ENCODE results near the gene TSNAXIP1.
A peak's percentile ranks its signal among the peaks of the same experiment; 100 is the strongest.

Gene TSNAXIP1

GRCh38 chr16:67801883-67802282 is 4.8 kb upstream of the TSNAXIP1 start:
- H3K9me3 ChIP-seq = no peaks in the 10 kb centered on the region
- peaks cover 4 to 59% (median 5%) of the 10 kb centered on the region in 3 donors for H3K36me3 ChIP-seq
- no peak for TF ChIP-seq CTCF (IDR thresholded peaks at IDR 0.05)
- H3K4me1 ChIP-seq = peaks cover 0 to 30% (median 15%) of the 10 kb centered on the region in 4 donors
- H3K27me3 ChIP-seq = no peaks in the 10 kb centered on the region
- intact Hi-C loops (cut with DNase I; ENCODE audit: low total_unique reads) = no loop called here
- no peak overlapping the region for H3K4me3 ChIP-seq
- no peak for DNase-seq
- H3K27ac ChIP-seq = no peak overlapping the region

- intact Hi-C loops (cut with DNase I; ENCODE audit: low total_unique reads) = no loop called here
- Histone ChIP-seq H3K27ac (no peak overlapping the region), H3K9me3 (no peaks in the 10 kb centered on the region), H3K4me3 (no peak overlapping the region), H3K4me1 (peaks cover 0 to 37% (median 19%) of the 10 kb centered on the region in 4 donors), H3K27me3 (no peaks in the 10 kb centered on the region), H3K36me3 (peaks cover 4 to 45% (median 5%) of the 10 kb centered on the region in 3 donors)
- no peak for DNase-seq
- TF ChIP-seq CTCF (IDR thresholded peaks at IDR 0.05) = no peak
These were observed 2.8 kb upstream of the TSNAXIP1 start for GRCh38 chr16:67803894-67804293.

- H3K9me3 ChIP-seq = no peaks in the 10 kb centered on the region
- intact Hi-C loops (cut with DNase I; ENCODE audit: low total_unique reads) = loop anchor here (5.0 kb wide), 1 partner anchor 138 kb away; the partner anchor contains the start of genes C16orf86 and ENKD1
- peaks cover 0 to 37% (median 19%) of the 10 kb centered on the region in 4 donors for H3K4me1 ChIP-seq
- H3K4me3 ChIP-seq = peak overlapping the region; percentile 91
- no peak for DNase-seq
- H3K27me3 ChIP-seq = no peaks in the 10 kb centered on the region
- TF ChIP-seq CTCF (IDR thresholded peaks at IDR 0.05) = no peak
- peaks cover 4 to 36% (median 5%) of the 10 kb centered on the region in 3 donors for H3K36me3 ChIP-seq
- H3K27ac ChIP-seq = peak overlapping the region in 1 of 2 donors; percentile 89
These were observed 1.7 kb upstream of the TSNAXIP1 start for GRCh38 chr16:67804853-67805542.

- no peak for TF ChIP-seq CTCF (IDR thresholded peaks at IDR 0.05)
These were observed 816 bp upstream of the TSNAXIP1 start for GRCh38 chr16:67805718-67806427.

GRCh38 chr16:67807148-67807682 is 526 bp downstream of the TSNAXIP1 start:
- intact Hi-C loops (cut with DNase I; ENCODE audit: low total_unique reads) = loop anchor here (5.0 kb wide), 1 partner anchor 140 kb away; the partner anchor contains the start of genes C16orf86 and ENKD1

More at GRCh38 chr16:67805718-67806427, 816 bp upstream of the TSNAXIP1 start:
- Histone ChIP-seq H3K27me3 (no peaks in the 10 kb centered on the region), H3K36me3 (peaks cover 4 to 33% (median 5%) of the 10 kb centered on the region in 3 donors), H3K27ac (peak overlapping the region; percentile 86 to 89), H3K4me3 (peak overlapping the region; percentile 91), H3K4me1 (peaks cover 0 to 30% (median 17%) of the 10 kb centered on the region in 4 donors), H3K9me3 (no peaks in the 10 kb centered on the region)
- intact Hi-C loops (cut with DNase I; ENCODE audit: low total_unique reads) = loop anchor here (5.0 kb wide), 1 partner anchor 139 kb away; the partner anchor contains the start of genes C16orf86 and ENKD1
- no peak for DNase-seq

More at GRCh38 chr16:67807148-67807682, 526 bp downstream of the TSNAXIP1 start:
- peak overlapping the region; percentile 70 to 86 for H3K27ac ChIP-seq
- no peaks in the 10 kb centered on the region for H3K9me3 ChIP-seq
- H3K36me3 ChIP-seq = peaks cover 4 to 25% (median 5%) of the 10 kb centered on the region in 3 donors
- no peak for TF ChIP-seq CTCF (IDR thresholded peaks at IDR 0.05)
- no peak for DNase-seq
- no peaks in the 10 kb centered on the region for H3K27me3 ChIP-seq
- H3K4me3 ChIP-seq = peak overlapping the region; percentile 91
- H3K4me1 ChIP-seq = peaks cover 0 to 25% (median 15%) of the 10 kb centered on the region in 4 donors
